ENCODE measurements around the gene CASP6. TPM values are rescaled to one million over a fixed set of nuclear protein-coding genes. Genes with fewer than 3 reads are reported as not detected.

Gene CASP6
- total and polyA plus RNA-seq, 2 of the 8 experiments (the other 6 are each of a cell fraction or from before 2014, with no cell fraction given) = 29.5 to 35.1 TPM

DNA sequence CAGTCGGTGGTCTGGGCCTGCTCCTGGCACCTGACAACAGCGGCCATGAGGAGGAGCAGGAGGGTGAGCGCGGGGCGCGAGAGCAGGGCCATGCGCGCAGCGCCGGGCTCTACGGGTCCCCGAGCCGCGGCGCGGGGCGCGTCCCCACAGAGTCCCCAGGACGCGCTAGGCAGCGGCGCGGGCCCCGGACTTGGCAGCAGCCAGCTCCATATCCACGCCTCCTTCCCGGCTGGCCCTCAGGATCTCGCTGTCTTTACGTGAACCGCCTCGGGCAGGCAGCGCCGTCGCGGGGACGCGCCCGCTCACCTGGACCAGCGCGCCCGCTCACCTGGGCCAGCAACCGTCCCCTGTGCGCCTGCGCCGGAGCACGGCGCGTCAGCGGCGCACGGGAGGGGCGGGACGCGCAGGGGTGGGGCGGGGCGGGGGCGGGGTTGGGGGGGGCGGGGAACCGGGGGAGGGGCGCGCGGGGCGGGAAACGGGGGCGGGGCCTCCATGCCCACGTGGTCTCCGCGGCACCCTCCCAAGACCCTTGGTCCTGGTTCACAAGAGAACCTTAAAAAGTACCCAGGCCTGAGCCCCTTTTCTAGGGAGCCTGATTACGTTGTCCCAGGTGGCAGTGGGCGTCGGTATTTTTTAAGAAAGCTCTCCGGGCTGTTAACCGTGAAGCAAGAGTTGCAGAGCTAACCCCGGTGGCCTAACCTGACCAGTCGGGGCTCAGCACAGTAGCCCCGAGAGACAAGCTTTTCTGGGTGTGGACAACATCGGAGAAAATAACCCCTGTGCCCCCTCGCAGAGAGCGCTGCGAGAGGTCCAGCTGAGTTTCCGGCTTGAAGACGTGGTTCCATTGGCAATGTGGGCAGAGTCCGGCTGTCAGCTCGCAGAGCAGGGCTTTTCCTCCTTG, 26.7 kb upstream of the CASP6 start, which contains the start of gene PLA2G12A (continued):
- TF ChIP-seq SP2 (IDR thresholded peaks at IDR 0.05; ENCODE audit: low read length) (no peak), GABPA (IDR thresholded peaks at IDR 0.05; ENCODE audit: borderline replicate concordance, insufficient read depth, low read length) (no peak), SUZ12 (IDR thresholded peaks at IDR 0.05; ENCODE audit: low read length) (no peak), JUND (IDR thresholded peaks at IDR 0.05; ENCODE audit: low read length) (0 out of 2 replicates have a peak, but pooled peaks have one; percentile 14), POLR2AphosphoS5 (IDR thresholded peaks at IDR 0.05; ENCODE audit: low read depth, low read length) (peak; percentile 77; the same call in 1 of the 2 replicates), KDM5A (IDR thresholded peaks at IDR 0.05; ENCODE audit: low read length) (no peak), TAF1 (IDR thresholded peaks at IDR 0.05; ENCODE audit: low read depth, low read length) (peak; percentile 66; the same call in 1 of the 2 replicates), CEBPB (IDR thresholded peaks at IDR 0.05; ENCODE audit: low read depth, low read length) (no peak), SP1 (IDR thresholded peaks at IDR 0.05; ENCODE audit: low read depth, low read length) (peak; percentile 27; the same call in 1 of the 2 replicates), POU5F1 (IDR thresholded peaks at IDR 0.05; ENCODE audit: low read depth, low read length) (no peak), CTBP2 (IDR thresholded peaks at IDR 0.05; ENCODE audit: borderline replicate concordance, insufficient read depth, insufficient read length, low read length) (no peak), SIX5 (IDR thresholded peaks at IDR 0.05; ENCODE audit: low read depth, low read length) (no peak), RAD21 (IDR thresholded peaks at IDR 0.05 in 1 of 2, conservative IDR thresholded peaks at IDR 0.05 in 1 of 2; ENCODE audit: low read depth in 2 of 2, low read length in 2 of 2) (no peak), GTF2F1 (IDR thresholded peaks at IDR 0.05; ENCODE audit: borderline replicate concordance, low read depth, low read length) (no peak), PHF8 (conservative IDR thresholded peaks at IDR 0.05; ENCODE audit: low read depth, low read length) (peak; percentile 71), ZNF274 (IDR thresholded peaks at IDR 0.05; ENCODE audit: borderline replicate concordance, extremely low read depth, low read length) (no peak), JUN (IDR thresholded peaks at IDR 0.05; ENCODE audit: low read depth, low read length) (no peak), CHD1 (IDR thresholded peaks at IDR 0.05; ENCODE audit: low read depth, low read length) (no peak), SIN3A (conservative IDR thresholded peaks at IDR 0.05 in 1 of 2, IDR thresholded peaks at IDR 0.05 in 1 of 2; ENCODE audit: low read depth in 1 of 2, low read length in 2 of 2) (peak; percentile 83 to 92; a peak in 3 of 4 replicates), MAFK (IDR thresholded peaks at IDR 0.05; ENCODE audit: low read depth, low read length) (no peak), RBBP5 (IDR thresholded peaks at IDR 0.05; ENCODE audit: borderline replicate concordance, low read depth, low read length) (peak; percentile 93; the same call in 1 of the 2 replicates), KDM1A (IDR thresholded peaks at IDR 0.05; ENCODE audit: borderline replicate concordance, low read length) (no peak)
- TF ChIP-seq, protein P1, sequence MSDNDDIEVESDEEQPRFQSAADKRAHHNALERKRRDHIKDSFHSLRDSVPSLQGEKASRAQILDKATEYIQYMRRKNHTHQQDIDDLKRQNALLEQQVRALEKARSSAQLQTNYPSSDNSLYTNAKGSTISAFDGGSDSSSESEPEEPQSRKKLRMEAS (IDR thresholded peaks at IDR 0.05) = peak; percentile 80
